NCI-H146 (cell line): ENCODE data around the gene CDK11B.
A peak's percentile ranks its signal among the peaks of the same experiment; 100 is the strongest.
"Not testable (repeated sequence)": the region's sequence is repeated elsewhere in the genome, so short reads cannot be mapped to it uniquely, and the experiment has no call there.

ENCODE experiments used
- DNase-seq: peaks from one replicate; lab custom pipeline; 2025; lab: John Stamatoyannopoulos, UW

CDK11B gene

GRCh38 chr1:1658583-1659549 is at the start of gene CDK11B:
Gene CDK11B, minus strand, starts transcription at chr1:1659004. Its CDS starts 1,519 bp downstream, at chr1:1657485.
- DNase-seq = peak; percentile 88

GRCh38 chr1:1707897-1708296 is 49.1 kb upstream of the CDK11B start:
- not testable (repeated sequence) for DNase-seq

- not testable (repeated sequence) for DNase-seq
Measured at GRCh38 chr1:1707241-1707640, 48.4 kb upstream of the CDK11B start.

- not testable (repeated sequence) for DNase-seq
Measured at GRCh38 chr1:1705623-1706022, 46.8 kb upstream of the CDK11B start.

- DNase-seq = not testable (repeated sequence)
Measured at GRCh38 chr1:1704284-1704957, 45.6 kb upstream of the CDK11B start.

- DNase-seq = no peak
Measured at GRCh38 chr1:1703796-1704195, 45.0 kb upstream of the CDK11B start.

GRCh38 chr1:1702506-1702905 is 43.7 kb upstream of the CDK11B start:
- DNase-seq = not testable (repeated sequence)

GRCh38 chr1:1700557-1700956 is 41.8 kb upstream of the CDK11B start:
- not testable (repeated sequence) for DNase-seq

- DNase-seq = not testable (repeated sequence)
Measured at GRCh38 chr1:1700067-1700466, 41.3 kb upstream of the CDK11B start.

GRCh38 chr1:1699061-1699460 is 40.3 kb upstream of the CDK11B start:
- DNase-seq = not testable (repeated sequence)

- DNase-seq = not testable (repeated sequence)
Measured at GRCh38 chr1:1697358-1698183, 38.8 kb upstream of the CDK11B start.

- DNase-seq = not testable (repeated sequence)
Measured at GRCh38 chr1:1696431-1697357, 37.9 kb upstream of the CDK11B start.

- peak; percentile 81 for DNase-seq
Measured at GRCh38 chr1:1692714-1693647, 34.2 kb upstream of the CDK11B start, which contains the start of gene SLC35E2B. Gene SLC35E2B, minus strand, starts transcription at chr1:1692795. Its CDS starts 16,096 bp downstream, at chr1:1676699.

GRCh38 chr1:1692324-1692713 is 33.5 kb upstream of the CDK11B start:
- DNase-seq = peak; percentile 73

GRCh38 chr1:1691443-1691842 is 32.6 kb upstream of the CDK11B start:
- not testable (repeated sequence) for DNase-seq

- DNase-seq = not testable (repeated sequence)
Measured at GRCh38 chr1:1689526-1689925, 30.7 kb upstream of the CDK11B start.

- no peak for DNase-seq
Measured at GRCh38 chr1:1687846-1688245, 29.0 kb upstream of the CDK11B start.

- DNase-seq = no peak
Measured at GRCh38 chr1:1684031-1684681, 25.4 kb upstream of the CDK11B start.
